ENCODE data around the gene SLF1. TPM values are rescaled to one million over a fixed set of nuclear protein-coding genes. Genes with fewer than 3 reads are reported as not detected.
"Not testable (repeated sequence)": the region's sequence is repeated elsewhere in the genome, so short reads cannot be mapped to it uniquely, and the experiment has no call there.

SLF1 gene
- total RNA-seq: 1 to 10 TPM; 4.3 to 4.8 TPM
- long read RNA-seq, partial matches to known transcripts: 1 of 2 reads
- long read RNA-seq, other reads (novel, unspliced or antisense): 1 of 2 reads

DNA sequence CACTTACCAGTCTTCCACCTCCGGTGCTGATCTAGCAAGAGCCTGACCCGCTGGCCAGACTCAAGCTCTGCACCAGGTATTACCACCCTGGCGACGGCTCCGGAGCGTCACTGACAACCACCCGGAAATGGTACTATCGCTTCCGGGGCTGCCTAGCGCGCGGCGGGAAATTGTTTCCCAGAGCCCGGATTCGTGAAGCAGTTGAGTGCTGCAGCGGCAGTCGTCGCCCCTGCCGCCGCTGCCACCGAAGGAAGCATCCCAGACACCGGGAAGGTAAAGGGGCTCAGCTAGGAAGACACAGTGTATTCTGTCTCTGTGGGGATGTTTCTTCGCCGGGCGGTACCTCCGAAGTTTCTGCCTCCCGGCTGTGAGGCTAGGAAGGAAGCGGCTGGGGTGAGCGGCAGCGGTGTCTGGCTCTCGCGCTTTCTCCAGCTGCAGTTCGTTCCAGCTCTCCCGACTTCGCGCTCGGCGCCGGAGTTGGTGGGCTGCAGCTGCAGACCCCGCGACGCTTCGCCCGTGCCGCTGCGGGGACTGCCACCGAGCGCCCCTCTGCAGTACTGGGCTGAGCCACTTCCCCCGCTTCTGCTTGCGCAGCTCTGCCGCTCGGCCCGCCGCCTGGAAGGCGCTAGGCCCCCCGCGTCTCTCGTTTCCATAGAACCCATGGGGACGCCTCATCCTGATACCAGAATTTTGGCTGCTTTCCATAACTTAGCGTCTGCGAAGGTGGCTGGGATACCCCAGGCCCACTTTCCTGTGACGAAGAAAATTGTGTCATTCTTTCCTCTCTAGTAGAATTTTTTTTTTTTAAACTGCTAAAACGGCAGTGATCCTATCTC is at the start of gene SLF1, which contains the start of gene KIAA0825:
SLF1 (plus strand) TSS at position 177 of the 836 bp plus-strand sequence. CDS start 10,142 bp downstream, outside the sequence.
KIAA0825 (minus strand) TSS at position 112 of the 836 bp plus-strand sequence. CDS start 81,478 bp downstream, outside the sequence.
- DNase-seq (peak; percentile 90), ATAC-seq (peak; percentile 98 to 99)
- intact Hi-C loops (cut with DNase I): no loop called here

DNA sequence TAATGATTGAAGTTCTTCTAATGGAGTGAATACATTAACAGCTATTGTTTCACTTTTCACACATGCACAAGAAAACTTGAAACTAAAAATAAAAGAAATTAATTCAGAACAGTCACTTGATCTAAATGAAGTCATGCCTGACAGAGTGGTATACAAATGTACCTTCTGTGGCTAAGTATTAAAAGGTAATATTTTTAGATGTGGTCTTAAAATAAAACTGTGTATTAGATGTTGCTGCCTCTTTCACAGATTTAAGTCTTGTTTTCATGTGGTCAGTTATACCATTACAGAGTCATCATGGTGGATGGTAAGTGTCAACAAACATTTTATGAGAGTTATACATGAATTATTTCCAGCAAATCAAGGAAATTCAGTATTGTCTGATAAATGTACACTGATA is 47.1 kb upstream of the SLF1 start:
- ATAC-seq (no peak), DNase-seq (no peak)
- intact Hi-C loops (cut with DNase I): no loop called here

DNA sequence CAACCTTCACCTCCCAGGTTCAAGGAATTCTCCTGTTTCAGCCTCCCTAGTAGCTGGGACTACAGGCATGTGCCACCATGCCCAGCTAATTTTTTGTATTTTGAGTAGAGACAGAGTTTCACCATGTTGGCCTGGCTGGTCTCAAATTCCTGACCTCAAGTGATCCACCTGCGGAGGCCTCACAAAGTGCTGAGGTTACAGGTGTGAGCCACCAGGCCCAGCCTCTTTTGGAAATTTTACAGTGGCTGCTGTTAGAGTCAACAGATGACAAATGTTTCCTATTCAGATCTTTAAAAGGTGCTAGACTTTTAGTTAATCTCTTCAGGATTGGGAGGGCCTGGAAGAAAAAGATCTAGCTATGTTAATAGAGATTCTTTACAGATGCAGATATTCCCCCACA is 45.1 kb upstream of the SLF1 start:
- ATAC-seq; intact Hi-C loops (cut with DNase I): not testable (repeated sequence)

DNA sequence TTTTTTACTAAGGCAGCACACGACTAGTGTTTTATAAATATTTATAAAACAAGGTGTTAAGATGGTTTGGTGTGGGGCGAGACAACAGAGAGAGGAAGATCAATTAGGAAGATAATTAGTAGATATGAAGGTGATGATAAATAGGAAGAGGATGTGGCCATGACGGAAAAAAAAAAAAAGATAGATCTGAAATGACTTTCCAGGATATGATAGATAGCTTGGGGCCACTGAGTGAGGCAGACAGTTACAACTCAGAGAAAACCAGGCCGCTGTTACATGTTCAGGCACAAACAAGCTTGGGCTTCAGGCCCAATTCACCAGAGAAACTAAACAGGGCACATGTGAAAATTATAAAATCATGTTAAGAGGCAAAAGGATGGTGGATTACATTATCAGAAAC is 43.3 kb upstream of the SLF1 start:
- DNase-seq (no peak), ATAC-seq (peak in 1 of 2 donors; percentile 38)
- intact Hi-C loops (cut with DNase I): no loop called here

More for the DNA sequence above, 45.1 kb upstream of the SLF1 start:
- DNase-seq: not testable (repeated sequence)

DNA sequence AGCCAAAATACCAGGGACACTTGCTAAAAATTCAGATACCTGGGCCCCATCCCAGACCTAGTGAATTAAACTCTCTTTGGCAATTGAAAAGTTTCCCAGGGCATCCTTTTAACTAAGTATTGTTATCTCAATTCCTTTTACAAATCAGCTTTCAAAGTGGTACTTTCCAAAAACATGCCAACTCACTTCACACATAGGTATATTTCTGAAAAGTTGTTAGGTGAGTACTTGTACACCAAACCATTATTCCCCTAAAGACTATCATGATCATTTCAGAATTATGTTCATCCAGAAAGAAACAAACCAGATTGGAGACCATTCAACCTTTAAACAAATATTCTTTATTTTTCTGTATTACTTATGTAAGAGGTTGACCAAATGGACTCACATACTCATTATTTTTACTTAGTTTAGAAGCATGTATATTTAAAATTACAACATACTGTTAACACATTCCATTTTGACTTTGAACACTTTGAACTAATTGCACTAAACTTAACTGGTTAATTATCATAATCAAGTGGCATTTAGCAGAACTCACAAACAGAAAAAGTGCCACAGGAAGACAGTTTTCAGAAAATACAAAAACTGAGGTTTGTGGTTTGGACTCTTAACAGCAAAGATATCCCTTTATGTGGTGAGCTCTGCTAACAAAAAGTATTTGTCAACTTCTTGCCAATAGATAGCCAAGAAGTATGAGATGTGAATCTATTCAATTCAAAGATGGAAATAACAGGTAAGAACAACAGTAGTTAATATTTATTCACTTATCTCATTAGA is 40.8 kb upstream of the SLF1 start:
- DNase-seq: no peak
- intact Hi-C loops (cut with DNase I): no loop called here
- no peak for ATAC-seq

DNA sequence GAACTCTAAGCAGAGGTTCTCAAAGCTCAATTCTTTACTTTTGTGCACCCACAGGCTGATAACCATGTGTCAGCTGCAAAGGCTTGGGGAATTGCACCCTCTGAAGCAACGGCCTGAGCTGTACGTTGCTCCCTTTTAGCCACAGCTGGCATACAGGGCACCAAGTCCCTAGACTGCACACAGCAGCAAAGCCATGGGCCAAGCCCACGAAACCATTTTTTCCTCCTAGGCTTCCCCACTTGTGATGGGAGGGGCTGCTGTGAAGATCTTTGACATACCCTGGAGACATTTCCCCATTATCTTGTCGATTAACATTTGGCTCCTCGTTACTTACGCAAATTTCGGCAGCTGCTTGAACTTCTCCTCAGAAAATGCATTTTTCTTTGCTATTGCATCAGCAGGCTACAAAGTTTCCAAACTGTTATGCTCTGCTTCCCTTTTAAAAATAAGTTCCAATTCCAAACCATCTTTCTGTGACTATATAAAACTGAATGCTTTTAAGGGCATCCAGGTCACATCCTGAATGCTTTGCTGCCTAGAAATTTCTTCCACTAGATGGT is 23.1 kb upstream of the SLF1 start:
- intact Hi-C loops (cut with DNase I): no loop called here
- DNase-seq: no peak
- ATAC-seq: no peak

DNA sequence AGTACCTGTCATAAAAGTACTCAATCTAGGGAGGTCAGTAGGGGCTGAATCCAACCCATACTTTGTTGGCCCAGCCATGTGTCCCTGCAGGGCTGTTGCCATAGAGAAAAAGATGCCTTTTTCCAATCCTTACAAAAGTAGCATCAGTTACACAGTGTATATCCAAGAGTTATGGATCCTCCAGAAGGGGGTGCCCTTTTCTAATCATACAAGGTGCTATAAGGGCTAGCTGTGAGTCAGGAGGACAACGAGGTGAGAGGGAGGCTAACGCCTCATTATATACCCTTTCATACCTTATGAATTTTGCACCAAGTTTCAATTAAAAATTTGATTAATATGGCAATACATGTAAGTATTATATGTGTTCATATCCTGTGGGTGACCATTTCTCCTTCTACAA is 4.9 kb upstream of the SLF1 start:
- ATAC-seq: no peak
- intact Hi-C loops (cut with DNase I): no loop called here

DNA sequence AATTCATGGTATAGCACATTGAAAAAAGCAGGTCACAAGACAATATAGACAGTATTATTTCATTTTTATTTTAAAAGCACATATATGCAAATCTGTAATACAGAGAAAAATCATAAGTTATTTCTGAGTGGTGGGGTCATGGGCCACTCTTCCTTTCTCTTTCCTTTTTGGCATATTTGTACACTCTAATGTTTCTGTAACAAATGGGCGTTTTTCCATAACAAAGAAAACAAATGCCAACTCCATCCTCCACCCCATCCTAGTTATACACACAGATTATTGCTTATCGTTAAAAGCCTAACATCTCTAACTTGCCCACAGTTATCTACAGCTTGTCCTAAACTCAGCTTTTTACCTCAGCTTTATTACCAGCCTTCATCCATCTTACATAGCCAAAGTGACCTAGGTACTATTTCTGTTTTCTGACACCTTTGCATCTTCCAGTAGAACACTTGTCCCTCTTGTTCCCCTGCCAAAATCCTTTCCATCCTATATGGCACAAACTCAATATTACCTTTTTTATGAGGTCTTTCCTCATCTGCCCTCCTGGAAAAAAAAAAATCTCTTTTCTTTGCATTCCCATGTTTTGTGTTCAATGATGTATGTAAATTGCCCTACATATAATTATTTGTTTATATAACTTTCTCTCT is 4.2 kb upstream of the SLF1 start:
- DNase-seq: no peak
- ATAC-seq: no peak
- intact Hi-C loops (cut with DNase I): no loop called here

More for the DNA sequence above, 4.9 kb upstream of the SLF1 start:
- no peak for DNase-seq

DNA sequence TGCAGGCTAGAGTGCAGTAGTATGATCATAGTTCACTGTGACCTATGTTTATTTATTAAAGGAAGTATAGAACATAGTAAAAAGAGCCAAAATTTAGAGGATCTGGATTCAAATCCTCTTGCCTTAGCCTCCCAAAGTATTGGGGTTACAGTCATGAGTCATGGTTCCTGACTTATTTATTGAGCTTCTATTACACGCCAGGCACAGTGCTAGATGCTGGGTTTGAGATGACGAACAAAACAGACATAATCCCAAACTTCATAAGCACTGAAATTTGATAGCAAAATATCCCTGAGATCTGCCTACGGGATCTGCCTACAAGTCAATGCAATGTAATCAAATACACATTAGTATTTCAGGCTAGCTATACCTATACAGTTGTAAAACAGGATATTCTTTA is 2.6 kb upstream of the SLF1 start:
- DNase-seq: no peak
- ATAC-seq: no peak
- intact Hi-C loops (cut with DNase I): no loop called here

DNA sequence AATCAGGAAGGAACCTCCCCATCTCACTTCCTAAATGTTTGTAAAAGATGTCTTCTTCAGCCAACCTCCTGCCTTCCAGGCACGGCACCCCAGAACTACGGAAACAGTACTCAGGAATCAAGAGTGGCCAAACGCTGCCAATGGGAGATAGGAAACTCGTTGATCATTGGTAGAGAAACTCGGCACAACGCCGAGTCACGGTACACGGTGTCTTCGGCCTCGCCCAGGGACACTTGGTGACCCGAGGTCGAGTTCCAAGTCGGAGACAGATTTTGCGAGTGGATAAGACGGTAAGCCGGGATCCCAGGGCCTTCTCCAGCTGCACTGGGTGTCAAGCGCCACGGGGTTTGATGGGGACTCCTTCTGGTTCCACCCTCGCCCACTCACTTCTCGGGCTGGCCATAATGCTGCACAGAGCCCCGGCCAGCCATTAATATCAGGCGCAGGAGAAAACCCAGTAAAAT is 408 bp upstream of the SLF1 start:
- ATAC-seq: peak; percentile 59 to 83
- intact Hi-C loops (cut with DNase I): no loop called here
- DNase-seq: peak; percentile 72

DNA sequence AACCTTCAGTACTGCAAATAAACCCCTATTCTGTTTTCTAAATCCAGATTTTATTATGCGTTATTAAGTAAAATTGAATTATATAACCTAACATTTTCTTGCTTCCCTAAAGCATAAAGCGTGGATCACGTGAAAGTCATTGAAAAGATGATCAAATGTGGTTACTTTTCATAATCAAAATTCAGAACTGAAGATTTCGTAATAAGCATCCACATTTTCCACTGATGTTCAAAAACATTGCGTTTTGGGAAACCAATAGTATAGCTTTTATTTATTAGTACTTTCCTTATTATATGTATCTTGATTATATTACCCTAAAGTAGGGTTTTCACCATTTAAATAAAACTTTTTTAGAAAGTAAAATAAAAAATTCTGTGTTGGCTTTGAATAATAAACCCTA is 1.8 kb downstream of the SLF1 start:
- DNase-seq: no peak
- ATAC-seq: no peak
- intact Hi-C loops (cut with DNase I): no loop called here

DNA sequence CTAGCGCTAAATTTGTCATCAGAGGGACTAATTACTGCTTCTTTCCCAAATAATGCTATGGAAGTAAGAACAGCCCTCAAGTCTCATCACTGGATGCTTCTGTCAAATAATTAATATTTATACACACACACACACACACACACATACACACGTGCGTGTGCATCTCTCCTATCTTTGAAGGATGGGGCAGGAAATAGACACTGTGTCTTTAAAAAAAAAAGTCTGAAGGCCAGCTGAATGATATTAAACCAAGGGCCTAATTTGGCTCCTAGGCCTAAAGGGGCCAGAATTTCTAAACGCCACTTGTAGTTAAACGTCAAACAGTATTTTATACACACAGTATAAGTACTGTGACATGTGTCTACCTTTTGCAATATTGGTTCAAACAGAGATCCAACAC is 3.3 kb downstream of the SLF1 start:
- DNase-seq: no peak
- ATAC-seq: no peak
- intact Hi-C loops (cut with DNase I): no loop called here

DNA sequence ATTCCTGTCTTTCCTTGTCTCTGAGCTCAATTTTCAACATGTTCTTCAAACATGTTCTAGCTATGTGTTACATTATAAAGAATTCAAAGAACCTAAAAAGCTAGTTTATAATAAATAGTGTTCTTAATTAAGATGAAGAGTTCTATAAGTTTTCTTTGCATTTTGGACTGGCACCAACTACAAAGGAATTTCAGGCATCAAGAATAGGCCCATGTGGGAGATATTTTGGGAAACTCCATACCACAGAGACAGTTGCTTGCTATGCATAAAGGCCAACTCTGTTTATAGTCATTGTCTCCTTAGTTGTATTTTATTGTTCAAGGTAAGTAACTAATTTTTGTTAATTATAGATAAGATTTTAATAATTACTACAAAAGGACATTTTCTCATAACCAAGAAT is 4.5 kb downstream of the SLF1 start:
- ATAC-seq (no peak), DNase-seq (no peak)
- intact Hi-C loops (cut with DNase I): no loop called here

DNA sequence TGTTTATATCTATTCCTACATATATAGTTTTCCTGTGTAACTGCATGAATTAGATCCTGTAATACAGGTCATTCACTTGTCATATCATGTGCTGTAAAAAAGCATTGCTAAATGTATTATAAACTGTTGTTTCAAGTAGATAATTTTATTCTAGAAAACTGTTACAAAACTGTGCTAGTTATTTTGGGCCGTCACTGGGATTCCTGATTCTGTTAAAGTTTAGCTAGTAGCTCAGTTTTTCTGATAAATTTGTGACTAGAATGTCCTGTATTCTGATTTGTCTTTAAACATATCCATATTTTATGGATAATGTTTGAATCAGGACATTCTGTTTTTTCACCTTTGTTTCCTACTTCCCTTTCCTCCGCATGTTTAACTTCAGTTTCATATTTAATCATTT is 5.4 kb downstream of the SLF1 start:
- intact Hi-C loops (cut with DNase I): no loop called here

DNA sequence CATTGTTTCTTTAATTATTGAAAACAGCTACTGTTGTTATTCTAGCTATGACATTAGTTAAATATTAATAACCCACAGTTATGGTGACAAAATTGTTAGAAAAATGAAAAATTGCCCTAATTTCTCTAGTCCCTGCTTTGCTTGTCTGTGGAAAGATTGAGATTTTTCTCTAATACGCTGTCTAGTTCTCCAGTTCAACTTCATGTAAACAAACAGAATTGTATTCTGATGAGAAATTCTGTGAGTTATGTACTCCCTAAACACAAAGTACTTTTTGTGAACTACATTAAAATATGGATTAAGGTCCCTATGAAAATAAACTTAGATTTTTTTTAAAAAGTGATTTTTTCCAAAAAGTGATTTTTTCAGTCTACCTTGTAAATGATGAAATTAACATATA is 8.7 kb downstream of the SLF1 start:
- intact Hi-C loops (cut with DNase I): no loop called here
- no peak for ATAC-seq

More for the DNA sequence above, 5.4 kb downstream of the SLF1 start:
- ATAC-seq: no peak
- DNase-seq: no peak

DNA sequence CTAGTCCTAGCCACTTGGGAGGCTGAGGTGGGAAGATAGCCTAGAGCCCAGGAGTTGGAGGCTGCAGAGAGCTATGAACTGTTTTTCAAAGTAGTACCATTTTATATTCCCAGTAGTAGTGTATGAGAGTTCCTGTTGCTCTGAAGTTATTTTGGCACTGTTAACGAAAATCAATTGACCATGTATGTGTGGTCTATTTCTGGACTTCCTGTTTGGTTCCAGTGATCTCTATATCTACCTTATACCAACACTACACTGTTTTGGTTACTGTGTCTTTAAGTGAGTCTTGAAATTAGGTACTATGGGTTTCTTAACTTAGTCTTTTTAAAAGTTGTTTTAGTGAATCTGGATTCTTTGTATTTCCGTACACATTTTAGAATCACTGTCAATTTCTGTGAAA is 13.6 kb downstream of the SLF1 start:
- no peak for DNase-seq
- no peak for ATAC-seq
- intact Hi-C loops (cut with DNase I): no loop called here

More for the DNA sequence above, 8.7 kb downstream of the SLF1 start:
- DNase-seq: no peak

DNA sequence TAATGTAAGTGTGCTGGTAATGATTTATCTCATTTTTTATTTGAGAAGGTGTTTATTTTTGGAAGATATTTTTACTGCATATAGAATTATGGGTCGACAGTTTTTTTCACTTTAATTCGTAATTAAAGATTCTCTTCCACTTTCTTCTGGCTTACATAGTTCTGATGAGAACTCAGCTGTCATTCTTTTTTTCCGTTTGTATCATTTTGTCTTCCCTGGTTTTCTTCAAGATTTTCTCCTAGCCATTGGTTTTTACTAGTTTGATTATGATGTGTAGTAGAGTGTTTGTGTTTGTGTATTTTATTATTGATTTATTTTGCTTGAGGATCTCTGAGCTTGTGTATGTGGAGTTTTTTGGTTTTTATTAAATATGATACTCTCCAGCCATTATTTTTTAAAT is 21.7 kb downstream of the SLF1 start:
- ATAC-seq (no peak), DNase-seq (no peak)
- intact Hi-C loops (cut with DNase I): no loop called here

DNA sequence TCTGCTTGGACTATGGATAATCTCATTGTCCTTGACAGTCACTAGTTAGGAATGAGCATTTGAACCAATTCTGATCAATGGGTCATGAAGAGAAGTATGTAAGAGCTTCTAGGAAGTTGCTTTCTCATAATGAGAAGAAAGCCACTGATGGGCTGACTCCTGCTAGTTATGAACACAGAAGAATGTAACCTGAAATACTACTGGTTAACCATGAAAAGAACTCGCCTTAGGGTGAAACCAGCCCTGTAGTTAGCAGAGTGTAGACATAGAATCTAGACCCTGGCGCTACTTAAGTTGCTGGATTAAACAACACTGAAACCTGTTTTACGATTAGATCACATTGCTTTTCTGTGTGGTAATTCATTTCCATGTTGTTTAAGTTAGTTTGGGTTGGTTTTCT is 26.6 kb downstream of the SLF1 start:
- ATAC-seq (no peak), DNase-seq (no peak)
- intact Hi-C loops (cut with DNase I): no loop called here

DNA sequence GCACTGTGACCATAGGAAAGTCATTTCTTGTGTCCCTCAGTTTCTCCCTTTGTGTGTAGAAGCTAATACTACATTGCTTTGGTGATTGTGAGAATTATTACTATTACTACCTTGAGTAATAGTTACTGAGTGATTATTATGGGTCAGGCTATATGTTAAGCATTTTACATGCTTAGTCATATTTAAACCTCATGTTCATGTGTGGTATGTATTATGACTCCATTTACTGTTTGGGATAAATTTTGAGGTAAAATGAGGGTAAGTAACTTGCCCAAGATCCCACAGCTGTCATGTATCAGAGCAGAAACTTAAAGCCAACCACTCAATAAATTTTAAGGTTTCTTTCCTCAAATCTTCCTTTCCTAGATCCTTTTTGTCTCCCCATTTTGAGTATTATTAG is 28.3 kb downstream of the SLF1 start:
- no peak for ATAC-seq
- intact Hi-C loops (cut with DNase I): no loop called here
- DNase-seq: no peak

All from left cardiac atrium (tissue), 4 donors.